ENCODE results near the gene TPPP3.

DNA sequence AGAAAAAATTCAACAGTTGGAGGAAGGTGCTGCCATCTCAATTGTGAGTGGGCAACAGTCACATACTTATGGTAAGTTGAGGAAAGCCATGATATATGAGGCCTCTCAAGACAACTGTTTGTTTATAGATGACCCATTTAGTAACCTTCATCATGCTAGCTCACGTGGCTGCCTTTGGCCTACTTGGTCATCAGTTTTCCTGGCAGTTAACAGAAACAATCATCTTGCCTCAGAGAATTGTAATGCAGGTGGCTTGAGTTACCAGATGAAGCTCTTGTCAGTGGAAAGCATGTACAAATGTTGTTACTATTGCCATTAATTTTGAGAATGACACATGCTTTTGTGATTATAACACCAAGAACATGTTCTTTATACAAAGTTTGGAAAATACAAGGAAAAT lies 14.7 kb downstream of the TPPP3 start:
- TF ChIP-seq, protein P1, sequence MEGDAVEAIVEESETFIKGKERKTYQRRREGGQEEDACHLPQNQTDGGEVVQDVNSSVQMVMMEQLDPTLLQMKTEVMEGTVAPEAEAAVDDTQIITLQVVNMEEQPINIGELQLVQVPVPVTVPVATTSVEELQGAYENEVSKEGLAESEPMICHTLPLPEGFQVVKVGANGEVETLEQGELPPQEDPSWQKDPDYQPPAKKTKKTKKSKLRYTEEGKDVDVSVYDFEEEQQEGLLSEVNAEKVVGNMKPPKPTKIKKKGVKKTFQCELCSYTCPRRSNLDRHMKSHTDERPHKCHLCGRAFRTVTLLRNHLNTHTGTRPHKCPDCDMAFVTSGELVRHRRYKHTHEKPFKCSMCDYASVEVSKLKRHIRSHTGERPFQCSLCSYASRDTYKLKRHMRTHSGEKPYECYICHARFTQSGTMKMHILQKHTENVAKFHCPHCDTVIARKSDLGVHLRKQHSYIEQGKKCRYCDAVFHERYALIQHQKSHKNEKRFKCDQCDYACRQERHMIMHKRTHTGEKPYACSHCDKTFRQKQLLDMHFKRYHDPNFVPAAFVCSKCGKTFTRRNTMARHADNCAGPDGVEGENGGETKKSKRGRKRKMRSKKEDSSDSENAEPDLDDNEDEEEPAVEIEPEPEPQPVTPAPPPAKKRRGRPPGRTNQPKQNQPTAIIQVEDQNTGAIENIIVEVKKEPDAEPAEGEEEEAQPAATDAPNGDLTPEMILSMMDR (IDR thresholded peaks at IDR 0.05; ENCODE audit: low read length), result no peak
- TF ChIP-seq EZH2 (IDR thresholded peaks at IDR 0.05; ENCODE audit: borderline replicate concordance, low read length), result no peak
